GM10248 (cell line): ENCODE data around the gene ANO2.

Experiments
- CTCF ChIA-PET: fragments of 300-600 bp; sonication (Branson Sonifier 250); formaldehyde crosslinking; extraction: SDS; loops from one replicate; lab custom pipeline; 2021; ENCODE audit warnings: antibody characterized with exemption; lab: Yijun Ruan, JAX
- POLR2A ChIA-PET: fragments of 350-650 bp; sonication (Branson Sonifier 250); formaldehyde crosslinking; extraction: SDS; loops from one replicate; lab custom pipeline; 2020; ENCODE audit warnings: antibody characterized with exemption; lab: Yijun Ruan, JAX
- DNase-seq: peaks from one replicate; pipeline ENCODE4 v3.0.0; 2012; ENCODE audit errors: extremely low spot score
- TF ChIP-seq, protein P1 (sequence below): IDR thresholded peaks from 2 replicates; pipeline ENCODE4 v1.5.1; 2012; ENCODE audit warnings: mild to moderate bottlenecking, low read depth; ENCODE audit errors: extremely low read depth, missing control alignments, control extremely low read depth

Gene ANO2

DNA sequence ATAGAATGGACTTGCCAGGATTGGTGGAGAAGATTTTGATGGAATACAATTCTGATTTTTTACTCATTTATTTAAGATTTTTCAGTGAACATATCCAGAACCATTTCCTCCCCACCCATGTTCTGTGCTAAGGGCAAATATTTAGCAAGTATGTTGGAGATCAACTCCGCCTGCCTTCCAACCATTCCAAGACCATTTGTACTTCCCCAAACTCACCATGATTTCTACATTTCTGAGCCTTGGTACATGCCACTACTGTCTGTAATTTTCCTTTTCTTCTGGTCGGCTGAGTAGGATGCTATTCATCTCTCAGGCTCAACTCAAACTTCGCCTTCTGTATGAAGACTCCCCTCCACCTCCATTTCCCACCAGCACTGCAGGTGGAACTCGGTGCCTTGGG lies 362.5 kb downstream of the ANO2 start:
- TF ChIP-seq, protein P1, sequence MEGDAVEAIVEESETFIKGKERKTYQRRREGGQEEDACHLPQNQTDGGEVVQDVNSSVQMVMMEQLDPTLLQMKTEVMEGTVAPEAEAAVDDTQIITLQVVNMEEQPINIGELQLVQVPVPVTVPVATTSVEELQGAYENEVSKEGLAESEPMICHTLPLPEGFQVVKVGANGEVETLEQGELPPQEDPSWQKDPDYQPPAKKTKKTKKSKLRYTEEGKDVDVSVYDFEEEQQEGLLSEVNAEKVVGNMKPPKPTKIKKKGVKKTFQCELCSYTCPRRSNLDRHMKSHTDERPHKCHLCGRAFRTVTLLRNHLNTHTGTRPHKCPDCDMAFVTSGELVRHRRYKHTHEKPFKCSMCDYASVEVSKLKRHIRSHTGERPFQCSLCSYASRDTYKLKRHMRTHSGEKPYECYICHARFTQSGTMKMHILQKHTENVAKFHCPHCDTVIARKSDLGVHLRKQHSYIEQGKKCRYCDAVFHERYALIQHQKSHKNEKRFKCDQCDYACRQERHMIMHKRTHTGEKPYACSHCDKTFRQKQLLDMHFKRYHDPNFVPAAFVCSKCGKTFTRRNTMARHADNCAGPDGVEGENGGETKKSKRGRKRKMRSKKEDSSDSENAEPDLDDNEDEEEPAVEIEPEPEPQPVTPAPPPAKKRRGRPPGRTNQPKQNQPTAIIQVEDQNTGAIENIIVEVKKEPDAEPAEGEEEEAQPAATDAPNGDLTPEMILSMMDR = no peak
- ChIA-PET POLR2A (no interaction called here), CTCF (no interaction called here)
- DNase-seq = no peak

DNA sequence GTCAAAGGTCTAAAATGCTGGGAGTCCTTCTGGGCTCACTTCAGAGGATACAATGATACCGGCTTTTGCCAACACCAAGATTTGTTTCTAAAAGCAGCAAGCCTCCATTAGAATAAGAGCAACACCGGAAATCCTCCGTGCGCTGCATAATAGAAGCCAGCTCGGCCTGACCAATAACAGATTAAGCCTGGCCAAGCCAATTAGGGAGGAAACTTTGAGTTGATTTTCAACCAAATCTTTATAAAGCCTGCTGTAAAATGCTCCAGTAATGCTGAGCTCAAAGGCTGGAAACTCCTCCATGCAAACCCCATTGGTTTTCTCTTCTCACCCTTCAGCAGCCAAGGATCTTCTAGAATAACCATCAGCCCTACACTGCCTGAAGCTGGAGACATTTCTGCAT lies 363.0 kb downstream of the ANO2 start:
- ChIA-PET POLR2A (no interaction called here), CTCF (no interaction called here)
- TF ChIP-seq, protein P1 = no peak
- no peak for DNase-seq

DNA sequence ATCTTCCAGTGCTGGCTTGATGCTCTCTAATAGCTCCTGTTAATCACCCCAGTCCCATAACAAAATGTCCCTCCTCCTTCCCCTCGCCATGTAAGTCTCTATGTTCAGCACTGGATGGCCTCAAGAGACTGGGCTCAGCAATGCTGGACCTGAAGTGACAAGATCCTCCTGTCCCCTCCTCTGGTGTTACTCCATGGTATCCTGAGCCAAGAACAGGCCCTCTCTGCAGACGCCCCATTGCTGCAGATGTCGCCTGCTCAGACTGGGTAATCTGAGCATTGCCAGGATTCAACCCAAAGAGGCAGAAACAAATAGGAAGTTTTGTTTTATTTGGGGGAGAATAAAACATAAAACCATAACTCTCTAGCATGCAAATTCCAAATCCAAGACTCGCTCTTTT lies 363.4 kb downstream of the ANO2 start:
- POLR2A ChIA-PET = no interaction called here
- no peak for DNase-seq
- TF ChIP-seq, protein P1 = no peak
- CTCF ChIA-PET = no interaction called here

DNA sequence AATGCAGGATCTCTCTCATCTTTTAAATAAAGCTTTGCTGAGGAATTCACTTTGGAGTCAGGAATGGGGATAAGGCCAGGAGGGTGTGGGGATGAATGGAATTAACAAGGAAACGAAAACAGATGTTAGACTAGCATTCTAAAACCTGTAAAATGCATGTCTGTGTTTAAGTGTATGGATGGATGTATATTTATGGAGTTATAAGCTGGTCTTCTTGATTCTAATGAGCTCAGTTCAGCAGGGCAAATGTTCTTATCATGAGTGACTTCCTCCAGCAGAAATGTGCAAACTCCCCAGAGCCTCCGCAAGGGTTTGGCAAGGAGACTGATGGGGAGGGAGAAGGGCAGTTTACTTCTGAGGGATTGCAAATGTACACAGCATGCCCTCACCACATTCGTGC lies 364.0 kb downstream of the ANO2 start:
- DNase-seq = no peak
- ChIA-PET CTCF (no interaction called here), POLR2A (no interaction called here)
- TF ChIP-seq, protein P1 = no peak

DNA sequence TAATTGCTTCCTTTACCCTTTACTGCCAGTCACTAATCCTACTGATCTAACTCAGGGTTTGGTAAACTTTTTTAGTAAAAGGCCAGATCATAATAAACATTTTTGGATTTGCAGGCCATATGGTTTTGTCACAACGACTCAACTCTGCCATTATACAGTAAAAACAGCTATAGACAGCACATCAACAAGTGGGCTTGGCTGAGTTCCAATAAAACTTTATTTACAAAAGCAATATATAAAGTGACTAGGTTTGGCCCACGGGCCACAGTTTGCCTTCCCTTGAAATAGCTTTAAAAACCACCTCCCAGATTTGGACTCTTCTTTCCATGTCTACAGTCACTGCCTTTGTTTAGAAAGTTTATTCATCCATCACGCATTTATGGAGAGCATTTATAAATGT lies 366.3 kb downstream of the ANO2 start:
- no peak for DNase-seq
- TF ChIP-seq, protein P1 = no peak
- ChIA-PET CTCF (interaction anchor here (1.8 kb wide), 1 partner anchor 23 kb away, joined by 5 read pairs; no protein-coding TSS in a partner anchor), POLR2A (no interaction called here)

DNA sequence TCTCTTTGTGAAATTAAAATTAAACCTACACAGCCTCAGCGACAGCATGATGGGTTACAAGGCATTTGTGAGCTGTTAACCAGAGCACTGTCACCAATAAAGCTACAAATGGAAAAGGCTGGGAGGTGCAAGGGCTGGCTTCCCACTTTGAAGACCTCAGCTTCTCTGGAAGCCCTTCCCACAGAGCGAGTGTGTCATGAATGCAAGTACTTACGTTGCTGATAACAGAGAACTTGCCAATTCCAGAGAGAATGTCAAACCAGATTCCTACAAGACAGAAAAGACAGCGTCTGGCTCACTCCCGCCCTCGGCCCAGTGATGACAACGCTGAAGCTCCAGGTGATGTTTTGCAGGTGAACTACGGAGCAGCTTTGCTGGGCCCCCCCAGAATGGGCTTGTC lies 367.3 kb downstream of the ANO2 start:
- ChIA-PET CTCF (interaction anchor here (0.8 kb wide), 1 partner anchor 167 kb away, joined by 5 read pairs; no protein-coding TSS in a partner anchor), POLR2A (no interaction called here)
- TF ChIP-seq, protein P1 = no peak
- DNase-seq = no peak

DNA sequence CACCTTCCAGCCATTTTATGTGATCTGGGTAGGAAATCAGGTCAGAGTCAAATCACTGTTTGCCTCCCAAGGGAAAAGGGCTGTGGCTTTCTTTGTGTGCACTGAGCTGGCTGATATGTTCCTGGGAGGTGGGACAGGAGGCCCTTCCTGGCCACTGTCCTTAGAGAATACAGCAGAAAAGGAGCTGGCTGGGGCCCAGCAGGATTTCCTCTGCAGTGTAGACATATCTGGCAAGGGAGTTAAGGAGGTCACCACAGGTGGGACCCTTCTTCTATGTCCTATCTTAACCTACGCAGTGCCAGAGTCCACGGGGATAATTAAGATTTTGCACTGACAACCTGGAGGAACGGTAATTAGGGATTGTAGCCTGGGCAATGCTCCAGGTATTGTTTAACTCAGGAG lies 367.8 kb downstream of the ANO2 start:
- ChIA-PET CTCF (interaction anchor here (0.8 kb wide), 1 partner anchor 168 kb away, joined by 5 read pairs; no protein-coding TSS in a partner anchor), POLR2A (no interaction called here)
- no peak for DNase-seq
- TF ChIP-seq, protein P1 = no peak
